Gastroesophageal sphincter (tissue), 3 donors: ENCODE measurements around the gene SH3RF3.

ENCODE experiments used
- POLR2A ChIP-seq, 2 donors: fragments of 450-650 bp; IDR thresholded peaks; one replicate each; pipeline ENCODE4 v1.6.1; 2017; ENCODE audit warnings: antibody characterized with exemption in 2 of 2, mild to moderate bottlenecking in 2 of 2, moderate library complexity in 1 of 2
- POLR2AphosphoS5 ChIP-seq: sonication (generic); formaldehyde crosslinking; IDR thresholded peaks from one replicate; pipeline ENCODE4 v1.6.1; 2017; ENCODE audit warnings: antibody characterized with exemption
- TF ChIP-seq, protein P1 (sequence below), 4 experiments: fragments of 200-600 bp in 2 of 4; fragments of 450-650 bp in 2 of 4; sonication (generic) in 1 of 4; IDR thresholded peaks; one replicate each; pipeline ENCODE4 v1.5.1; 2017 to 2019; ENCODE audit warnings: antibody characterized with exemption in 4 of 4, mild to moderate bottlenecking in 2 of 4, moderate library complexity in 2 of 4

DNA sequence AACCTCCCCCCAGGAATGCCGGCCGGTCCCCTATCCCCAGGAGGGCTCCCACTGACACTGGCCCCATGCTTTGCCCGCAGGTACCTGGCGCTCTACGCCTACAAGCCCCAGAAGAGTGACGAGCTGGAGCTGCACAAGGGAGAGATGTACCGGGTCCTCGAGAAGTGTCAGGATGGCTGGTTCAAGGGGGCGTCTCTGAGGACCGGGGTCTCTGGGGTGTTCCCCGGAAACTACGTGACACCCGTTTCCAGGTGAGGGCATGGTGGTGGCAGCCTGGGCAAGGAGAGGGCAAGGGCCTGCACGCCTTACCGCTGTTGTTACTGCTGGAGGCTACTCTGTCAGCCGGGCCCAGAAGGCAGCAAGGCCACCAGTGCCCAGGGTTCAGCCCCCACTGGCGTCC is 303.4 kb downstream of the SH3RF3 start:
- no peak for TF ChIP-seq POLR2AphosphoS5
- no peak for TF ChIP-seq POLR2A (IDR thresholded peaks at IDR 0.05)
- TF ChIP-seq, protein P1, sequence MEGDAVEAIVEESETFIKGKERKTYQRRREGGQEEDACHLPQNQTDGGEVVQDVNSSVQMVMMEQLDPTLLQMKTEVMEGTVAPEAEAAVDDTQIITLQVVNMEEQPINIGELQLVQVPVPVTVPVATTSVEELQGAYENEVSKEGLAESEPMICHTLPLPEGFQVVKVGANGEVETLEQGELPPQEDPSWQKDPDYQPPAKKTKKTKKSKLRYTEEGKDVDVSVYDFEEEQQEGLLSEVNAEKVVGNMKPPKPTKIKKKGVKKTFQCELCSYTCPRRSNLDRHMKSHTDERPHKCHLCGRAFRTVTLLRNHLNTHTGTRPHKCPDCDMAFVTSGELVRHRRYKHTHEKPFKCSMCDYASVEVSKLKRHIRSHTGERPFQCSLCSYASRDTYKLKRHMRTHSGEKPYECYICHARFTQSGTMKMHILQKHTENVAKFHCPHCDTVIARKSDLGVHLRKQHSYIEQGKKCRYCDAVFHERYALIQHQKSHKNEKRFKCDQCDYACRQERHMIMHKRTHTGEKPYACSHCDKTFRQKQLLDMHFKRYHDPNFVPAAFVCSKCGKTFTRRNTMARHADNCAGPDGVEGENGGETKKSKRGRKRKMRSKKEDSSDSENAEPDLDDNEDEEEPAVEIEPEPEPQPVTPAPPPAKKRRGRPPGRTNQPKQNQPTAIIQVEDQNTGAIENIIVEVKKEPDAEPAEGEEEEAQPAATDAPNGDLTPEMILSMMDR (IDR thresholded peaks at IDR 0.05): no peak
